HG03060 (cell line): ENCODE data around the gene FDX1.

Source experiments
- ATAC-seq: cut with Tn5 transposase; IDR thresholded peaks from one replicate; pipeline ENCODE4 v1.9.1; 2021; ENCODE audit warnings: low read depth, moderate number of reproducible peaks; ENCODE audit not compliant: unreplicated experiment

Gene FDX1

GRCh38 chr11:110505528-110506284 lies 76.0 kb downstream of the FDX1 start:
- ATAC-seq, result no peak

GRCh38 chr11:110507328-110507727 lies 77.6 kb downstream of the FDX1 start:
- ATAC-seq, result no peak

- no peak for ATAC-seq
Measured at GRCh38 chr11:110508786-110509185, 79.0 kb downstream of the FDX1 start.

- no peak for ATAC-seq
Measured at GRCh38 chr11:110509472-110509871, 79.7 kb downstream of the FDX1 start.

- ATAC-seq, result no peak
Measured at GRCh38 chr11:110512026-110512425, 82.3 kb downstream of the FDX1 start.

GRCh38 chr11:110513259-110513801 lies 83.6 kb downstream of the FDX1 start:
- ATAC-seq, result no peak

GRCh38 chr11:110513846-110514437 lies 84.2 kb downstream of the FDX1 start:
- no peak for ATAC-seq
